SW 1271 (cell line): ENCODE measurements around the gene TRIM2.

Experiments
- DNase-seq, 2 experiments: peaks; one replicate each; lab custom pipeline; 2025; lab: John Stamatoyannopoulos, UW

The TRIM2 gene

DNA sequence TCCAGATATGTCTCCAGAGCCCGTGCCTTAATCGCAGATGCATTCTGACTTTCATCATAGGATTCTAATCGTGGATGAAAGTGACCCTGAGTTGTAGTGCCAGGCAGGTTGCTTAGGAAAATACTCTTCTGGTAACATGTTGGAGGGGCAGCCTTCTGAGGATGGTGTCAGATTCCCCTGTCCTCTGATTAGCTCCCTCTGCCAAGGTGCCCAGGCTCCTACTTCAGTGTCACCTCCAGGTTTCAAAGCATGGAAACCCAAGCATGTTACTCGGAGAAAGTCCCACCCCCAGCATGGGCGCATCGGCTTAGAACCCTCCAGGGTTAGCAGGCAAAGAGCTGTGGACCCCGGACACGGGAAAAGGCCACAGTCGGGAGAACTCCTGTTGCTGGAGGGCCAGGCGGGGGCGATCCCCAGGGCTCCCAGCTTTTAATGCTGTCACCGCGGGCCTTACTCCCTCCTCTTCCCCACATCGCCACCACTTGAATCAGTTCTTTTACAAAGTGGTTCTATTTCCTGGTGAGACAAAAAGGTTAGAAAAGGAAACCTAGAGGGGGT is 44.5 kb downstream of the TRIM2 start:
- DNase-seq = no peak

DNA sequence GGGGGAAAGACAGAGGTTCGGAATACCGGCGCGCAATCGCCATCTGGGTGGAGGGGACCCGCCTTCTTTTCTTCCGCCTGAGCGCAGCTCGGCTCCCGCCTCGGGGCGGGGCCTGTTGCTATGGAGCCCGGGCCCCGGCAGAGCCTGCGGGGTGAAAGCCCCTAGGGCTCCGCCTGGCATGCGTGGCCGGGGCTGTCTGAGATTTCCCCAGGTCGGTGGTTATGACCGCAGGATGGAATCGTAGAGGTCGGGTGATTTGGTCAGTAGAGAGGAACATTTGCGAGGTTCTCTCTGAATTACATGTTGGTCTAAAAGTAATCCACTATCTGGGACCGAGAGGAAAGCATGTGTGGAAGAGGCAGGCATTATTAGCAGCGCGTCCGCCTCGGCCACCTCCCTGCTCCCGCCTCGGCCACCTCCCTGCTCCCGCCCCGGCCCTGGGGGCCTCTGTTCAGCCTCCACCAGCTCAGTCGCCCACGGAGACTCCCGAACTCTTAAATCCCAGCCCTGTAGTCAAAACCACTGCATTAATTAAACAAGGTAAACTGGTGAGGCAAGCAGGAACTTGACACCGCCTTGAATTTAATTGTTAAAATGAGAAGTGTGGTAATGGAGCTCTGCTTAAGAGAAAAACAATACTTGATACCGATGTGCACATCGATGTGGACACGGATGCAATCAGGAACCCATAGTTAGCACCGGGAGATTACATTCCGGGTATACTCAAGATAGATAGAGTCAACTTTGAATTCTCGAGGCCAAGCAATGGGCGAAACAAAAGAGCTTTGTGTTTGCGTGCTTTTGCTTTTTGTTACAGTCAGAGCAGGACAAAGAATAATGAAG is 45.2 kb downstream of the TRIM2 start:
- DNase-seq = peak in 1 of 2 experiments; percentile 62

DNA sequence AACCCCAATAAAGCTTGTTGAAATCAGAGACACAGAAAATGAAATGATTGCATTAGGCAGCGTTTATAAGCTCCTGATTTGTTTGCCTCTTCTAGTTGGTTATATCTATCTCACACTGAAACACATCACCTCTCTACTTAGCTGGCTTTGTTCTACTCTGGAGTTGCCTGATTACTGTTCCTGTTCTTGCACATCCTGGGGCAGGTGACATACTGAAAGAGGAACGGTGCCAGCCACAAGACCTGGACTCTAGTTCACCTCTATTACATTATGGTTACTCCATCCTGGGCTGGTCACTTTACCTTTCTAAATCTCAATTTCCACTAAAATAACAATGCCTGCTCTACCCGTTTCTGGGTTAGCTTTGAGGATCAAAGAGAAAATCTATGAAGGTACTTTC is 47.9 kb downstream of the TRIM2 start:
- DNase-seq = no peak

DNA sequence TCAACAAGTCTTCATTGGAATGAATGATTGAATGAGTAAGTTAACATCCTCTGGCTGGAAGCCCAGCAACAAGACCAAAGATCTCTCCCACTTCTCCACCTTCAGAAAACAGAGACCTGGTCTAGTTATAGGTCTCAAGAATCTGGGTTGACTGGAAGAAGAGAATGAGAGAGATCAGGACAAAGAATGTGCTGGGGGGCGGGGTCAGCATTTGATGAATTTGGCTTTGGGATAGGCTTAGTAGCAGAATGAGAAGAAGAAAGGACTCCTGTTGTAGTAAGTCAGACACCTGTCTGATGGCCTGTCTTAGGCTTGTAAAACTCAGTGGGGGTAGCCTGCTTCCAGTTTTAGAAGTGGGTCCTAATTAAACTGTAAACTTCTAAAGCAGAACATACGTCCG is 51.0 kb downstream of the TRIM2 start:
- no peak for DNase-seq

DNA sequence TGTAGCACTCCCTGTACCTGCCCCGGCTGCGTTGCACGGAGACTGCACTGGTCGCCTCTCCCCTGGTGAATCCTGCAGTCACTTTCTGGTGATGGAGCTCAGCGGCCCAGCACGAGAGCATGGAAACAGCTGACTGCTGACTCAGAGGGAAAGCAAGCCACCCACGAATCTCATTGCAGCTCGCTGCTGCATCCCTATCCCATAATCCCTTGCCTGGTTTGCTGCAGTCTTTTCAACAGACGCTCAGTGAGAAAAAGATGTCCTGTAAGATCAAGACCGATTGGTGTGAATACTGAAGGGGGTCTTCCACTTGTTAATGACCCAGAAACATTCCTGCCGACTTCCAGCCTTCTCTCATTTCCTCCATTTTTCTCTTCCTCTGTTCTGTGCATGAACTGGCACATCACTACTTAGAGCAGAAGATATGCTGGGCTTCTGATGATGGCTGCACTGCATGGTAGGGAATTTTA is 52.9 kb downstream of the TRIM2 start:
- DNase-seq = no peak

DNA sequence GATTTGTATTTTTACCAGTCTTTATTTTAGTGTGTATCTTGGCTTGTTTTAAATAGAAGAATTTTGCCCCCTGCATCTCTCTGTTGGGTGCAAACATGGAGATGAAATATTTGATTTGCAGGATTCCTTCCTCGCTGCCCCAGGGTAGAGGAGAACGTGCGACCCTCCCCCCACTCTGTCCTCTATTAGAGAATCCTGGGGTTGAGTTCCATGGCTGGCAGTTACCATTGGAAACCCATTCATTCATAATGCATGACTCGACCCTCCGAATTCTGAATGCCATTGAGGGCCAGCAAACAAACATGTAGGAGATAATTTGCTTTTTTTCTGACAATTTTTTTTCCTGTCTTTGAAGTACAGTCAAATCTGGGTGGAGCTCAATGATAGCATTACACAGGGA is 53.7 kb downstream of the TRIM2 start:
- DNase-seq = no peak

DNA sequence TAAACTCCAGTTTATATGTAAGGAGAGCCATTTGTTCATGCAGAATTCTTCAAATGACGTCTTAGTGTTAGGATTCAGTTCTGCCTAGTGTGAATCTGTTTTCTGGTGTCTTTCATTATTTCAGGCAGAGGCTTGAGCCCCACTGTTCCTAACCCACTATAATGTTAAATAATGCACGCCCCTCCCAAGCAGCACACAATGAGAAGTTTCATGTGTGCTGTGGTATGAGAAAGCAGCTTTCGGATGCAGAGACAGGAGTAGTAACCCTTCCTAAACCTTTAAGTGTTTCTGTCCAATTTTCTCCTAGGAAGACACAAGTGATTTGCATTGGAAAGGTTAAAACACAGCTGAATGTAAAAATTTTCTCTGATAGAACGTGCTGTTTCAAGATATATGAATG is 54.5 kb downstream of the TRIM2 start:
- no peak for DNase-seq

DNA sequence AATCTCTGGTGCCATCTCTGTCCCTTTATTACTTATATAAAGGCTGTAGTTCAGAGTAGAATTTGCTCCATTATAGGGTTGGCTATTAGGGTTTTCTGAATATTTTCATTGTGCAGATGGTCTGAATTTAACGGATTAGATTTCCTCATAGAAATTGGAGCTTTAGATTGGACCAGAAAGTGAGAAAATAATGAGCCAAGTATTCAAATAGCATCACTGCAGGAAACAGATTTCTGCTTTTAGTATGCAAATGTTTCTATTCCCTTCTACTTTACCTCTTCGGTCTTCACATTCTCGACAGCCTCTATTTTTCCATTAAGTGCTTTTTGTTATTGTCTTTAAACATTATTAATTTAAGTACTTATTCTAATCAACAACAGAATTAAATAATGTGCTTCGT is 55.4 kb downstream of the TRIM2 start:
- no peak for DNase-seq

DNA sequence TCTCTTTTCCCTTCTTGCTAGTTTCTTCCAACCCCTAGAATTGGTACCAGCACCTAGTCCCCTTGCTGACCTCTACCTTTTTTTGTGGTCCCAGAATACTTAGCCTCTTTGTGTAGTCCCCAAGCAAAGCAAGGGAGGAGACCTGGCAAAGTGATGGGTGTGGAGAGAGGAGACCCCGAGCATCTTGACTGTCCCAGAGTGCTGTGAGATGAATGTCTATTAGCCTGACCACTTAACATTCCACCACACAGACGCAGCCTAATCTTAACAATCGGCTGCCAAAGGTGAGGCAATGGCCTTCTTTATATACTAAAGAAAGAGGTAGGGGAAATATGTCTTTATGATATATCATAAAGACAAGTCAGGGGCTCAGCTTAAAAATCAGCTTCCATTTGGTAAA is 55.9 kb downstream of the TRIM2 start:
- DNase-seq = no peak

DNA sequence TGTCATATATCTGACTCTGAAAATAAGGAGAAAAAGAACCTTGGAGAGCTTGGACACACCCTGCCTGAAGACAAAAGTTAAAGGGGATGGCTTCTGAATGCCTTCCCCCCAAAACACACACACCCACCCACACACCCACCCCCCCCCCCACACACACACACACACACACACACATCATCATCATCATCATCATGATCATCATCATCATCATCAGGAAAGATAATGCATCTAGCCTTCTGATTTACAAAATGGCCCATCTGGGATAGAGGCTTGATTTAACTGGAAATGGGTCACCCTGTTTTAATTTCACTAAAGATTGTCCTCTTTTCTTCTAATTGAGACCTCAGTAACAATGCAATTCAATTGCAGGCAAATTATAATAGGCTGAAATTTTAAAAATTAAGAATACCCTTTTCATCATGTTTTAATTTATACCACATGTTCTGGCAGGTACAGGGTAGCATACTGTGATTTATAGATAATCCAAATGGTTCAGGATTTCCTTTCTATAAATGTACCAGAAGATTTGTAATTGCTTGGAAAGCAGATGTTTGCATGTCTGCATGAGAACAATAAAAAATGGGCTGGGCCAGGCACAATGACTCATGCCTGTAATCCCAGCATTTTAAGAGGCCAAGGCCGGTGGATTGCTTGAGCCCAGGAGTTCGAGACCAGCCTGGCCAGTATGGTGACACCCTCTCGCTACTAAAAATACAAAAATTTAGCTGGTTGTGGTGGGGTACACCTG is 56.5 kb downstream of the TRIM2 start:
- no peak for DNase-seq

DNA sequence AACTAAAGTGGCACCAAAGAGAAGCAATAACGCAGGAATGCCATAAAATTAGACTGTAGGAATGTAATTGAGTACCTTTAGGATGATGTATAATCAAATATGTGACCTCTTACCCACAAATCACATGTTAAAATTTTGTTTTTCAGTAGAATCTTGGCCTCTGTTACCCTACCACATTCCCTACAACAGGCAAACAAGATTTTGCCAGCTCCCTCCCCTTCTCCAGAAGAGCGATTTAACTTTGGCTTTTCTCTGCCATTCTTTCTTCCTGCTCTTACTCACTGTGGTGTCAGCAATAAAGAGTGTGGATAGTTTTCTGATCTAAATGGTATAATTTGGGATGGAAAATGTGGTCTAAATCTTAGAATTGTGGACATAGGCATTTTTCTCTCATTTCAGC is 57.2 kb downstream of the TRIM2 start:
- DNase-seq = no peak

DNA sequence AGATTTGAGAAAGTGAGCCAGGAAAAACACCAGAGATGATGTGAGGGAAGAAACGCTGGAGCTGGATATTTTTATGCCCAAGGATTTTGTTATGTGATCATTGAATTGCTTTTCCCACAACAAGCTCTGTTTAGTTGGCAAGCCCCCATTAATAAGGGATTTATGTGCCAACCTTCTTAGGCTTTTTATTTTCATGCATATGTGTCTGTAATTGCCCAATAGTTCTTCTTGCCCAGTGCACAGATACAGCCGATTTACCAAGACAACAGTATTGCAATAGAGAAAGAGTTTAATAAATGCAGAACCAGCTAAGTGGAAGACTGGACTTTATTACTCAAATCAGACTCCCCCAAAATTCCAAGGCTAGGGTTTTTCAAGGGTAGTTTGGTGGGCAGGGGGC is 57.7 kb downstream of the TRIM2 start:
- no peak for DNase-seq

DNA sequence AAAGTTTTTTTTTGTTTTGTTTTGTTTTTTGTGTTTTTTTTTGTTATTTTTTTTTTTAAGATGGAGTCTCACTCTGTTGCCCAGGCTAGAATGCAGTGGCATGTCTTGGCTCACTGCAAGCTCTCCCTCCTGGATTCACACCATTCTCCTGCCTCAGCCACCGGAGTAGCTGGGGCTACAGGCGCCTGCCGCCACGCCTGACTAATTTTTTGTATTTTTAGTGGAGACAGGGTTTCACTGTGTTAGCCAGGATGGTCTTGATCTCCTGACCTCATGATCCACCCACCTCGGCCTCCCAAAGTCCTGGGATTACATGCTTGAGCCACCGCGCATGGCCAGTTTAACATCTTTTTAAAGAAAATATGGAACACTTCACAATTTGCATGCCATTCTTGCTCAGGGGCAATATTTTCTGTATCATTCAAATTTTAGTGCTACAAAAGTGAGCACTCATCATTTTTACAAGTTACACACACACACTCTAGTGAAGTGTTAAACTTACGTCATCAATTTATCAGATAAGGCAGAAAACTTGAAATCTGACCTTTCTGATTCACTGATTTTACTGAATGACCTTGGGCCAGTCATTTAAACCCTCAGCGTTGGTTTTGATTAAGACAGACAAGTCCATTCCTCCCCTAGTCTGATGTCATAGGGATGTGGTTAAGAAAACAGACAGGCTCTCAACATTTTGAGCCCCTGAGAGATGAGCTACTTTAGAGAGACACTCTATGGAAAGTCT is 61.2 kb downstream of the TRIM2 start:
- no peak for DNase-seq

DNA sequence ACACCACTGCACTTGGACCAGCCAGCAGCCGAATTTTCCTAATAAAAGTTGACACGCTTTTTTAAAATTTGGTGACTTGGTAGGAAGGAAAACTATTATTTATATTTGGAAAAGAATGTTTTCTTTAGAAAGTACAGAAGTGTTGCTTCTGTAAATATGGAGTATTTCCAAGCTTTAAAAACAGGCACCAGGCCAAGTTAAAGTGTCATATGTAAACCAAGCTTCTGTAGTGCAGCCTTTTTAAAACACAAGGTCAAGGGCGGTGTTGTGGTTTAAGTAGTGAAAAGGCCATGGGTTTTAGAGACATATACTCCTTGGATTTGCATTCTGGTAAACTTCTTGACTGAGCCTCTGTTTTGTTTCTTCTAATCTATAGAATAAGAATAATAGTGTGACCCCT is 62.7 kb downstream of the TRIM2 start:
- DNase-seq = no peak

DNA sequence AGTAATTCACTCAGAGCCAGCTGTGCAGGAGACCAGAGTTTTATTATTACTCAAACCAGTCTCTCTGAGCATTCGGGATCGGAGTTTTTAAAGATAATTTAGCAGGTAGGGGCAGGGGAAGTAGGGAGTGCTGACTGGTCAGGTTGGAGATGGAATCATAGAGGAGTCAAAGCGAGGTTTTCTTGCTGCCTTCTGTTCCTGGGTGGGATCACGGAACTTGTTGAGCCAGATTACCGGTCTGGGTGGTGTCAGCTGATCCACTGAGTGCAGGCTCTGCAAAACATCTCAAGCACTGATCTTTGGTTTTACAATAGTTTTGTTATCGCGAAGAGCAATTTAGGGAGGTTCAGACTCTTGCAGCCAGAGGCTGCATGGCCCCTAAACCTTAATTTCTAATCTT is 63.6 kb downstream of the TRIM2 start:
- DNase-seq = no peak

DNA sequence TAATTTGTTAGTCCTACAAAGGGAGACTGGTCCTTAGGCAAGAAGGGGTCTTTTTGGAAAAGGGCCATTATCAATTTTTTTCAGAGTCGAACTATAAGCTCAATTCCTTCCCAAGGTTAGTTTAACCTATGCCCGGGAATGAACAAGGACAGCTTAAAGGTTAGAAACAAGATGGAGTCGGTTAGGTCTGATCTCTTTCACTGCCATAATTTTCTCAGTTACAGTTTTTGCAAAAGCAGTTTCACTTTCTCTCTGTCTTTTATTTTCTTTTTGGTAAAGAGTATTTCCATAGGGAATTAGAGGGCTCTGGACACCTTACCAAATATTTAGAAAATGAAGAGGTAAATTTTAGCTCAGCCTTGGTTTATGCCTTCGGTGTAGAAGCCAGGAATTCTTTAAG is 64.1 kb downstream of the TRIM2 start:
- no peak for DNase-seq

DNA sequence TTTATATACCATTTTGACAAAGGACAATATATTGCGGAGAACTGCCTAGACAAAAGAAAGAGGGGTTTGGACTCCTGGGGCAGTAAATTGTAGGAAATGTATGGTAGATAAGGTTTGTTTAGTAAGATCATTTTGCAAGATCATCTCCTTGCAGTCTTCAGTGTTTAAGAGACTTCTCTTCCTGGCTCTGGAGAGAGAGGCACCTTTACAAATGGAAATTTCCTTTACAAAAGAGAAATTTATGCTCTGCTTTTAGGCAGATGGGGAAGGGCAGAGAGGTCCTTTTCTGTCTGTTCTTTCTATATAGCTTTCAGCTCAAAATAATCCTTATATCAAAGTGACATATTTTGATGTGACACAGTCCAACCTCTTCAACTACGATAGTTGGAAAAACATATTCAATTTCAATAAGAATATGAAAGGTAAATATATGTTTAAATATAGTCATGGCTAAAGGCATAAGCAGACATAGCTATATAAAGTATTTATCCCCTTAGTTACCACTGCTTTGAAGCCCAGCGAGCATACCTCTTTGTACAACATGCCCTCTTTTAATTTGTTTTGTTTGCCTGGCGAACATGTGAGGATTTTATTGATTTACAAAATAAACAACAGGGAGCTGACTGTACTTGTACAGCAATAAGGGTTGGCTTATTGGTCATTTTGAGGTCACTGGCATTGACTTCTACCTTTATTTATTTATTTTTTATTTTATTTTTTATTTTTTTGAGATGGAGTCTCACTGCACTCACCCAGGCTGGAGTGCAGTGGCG is 65.2 kb downstream of the TRIM2 start:
- no peak for DNase-seq

DNA sequence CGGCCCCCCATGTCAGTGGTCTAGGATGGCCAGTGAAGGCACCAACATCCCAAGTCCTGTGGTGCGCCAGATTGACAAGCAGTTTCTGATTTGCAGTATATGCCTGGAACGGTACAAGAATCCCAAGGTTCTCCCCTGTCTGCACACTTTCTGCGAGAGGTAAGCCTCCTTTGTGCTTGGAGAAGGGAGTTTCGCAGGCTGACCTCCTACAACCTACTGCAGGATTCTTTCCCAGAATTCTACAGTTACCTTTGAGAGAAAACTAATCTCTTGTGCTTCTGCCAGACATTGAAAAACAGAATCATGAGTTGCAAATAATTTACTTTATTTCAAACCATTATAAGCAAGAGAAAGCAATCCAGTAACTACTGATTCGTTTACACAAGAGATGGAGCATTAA is 66.1 kb downstream of the TRIM2 start:
- DNase-seq = no peak

DNA sequence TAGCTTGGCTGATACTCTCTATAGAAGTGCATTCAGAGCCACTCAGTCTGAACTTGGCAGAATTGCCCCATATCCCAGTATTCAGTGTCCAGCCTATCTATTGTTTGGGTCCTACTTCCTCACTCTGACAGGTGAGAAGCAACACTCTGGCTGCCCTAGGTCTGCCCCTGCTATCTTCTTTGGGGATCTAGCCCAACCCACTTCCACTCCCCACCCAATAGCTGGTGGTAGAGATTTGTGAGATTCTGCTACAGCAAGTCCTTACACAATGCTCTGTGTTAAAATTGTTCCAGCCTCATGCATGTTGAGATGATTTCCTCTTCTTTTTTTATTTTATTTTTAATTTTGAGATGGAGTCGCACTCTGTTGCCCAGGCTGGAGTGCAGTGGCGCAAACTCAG is 67.6 kb downstream of the TRIM2 start:
- DNase-seq = no peak

DNA sequence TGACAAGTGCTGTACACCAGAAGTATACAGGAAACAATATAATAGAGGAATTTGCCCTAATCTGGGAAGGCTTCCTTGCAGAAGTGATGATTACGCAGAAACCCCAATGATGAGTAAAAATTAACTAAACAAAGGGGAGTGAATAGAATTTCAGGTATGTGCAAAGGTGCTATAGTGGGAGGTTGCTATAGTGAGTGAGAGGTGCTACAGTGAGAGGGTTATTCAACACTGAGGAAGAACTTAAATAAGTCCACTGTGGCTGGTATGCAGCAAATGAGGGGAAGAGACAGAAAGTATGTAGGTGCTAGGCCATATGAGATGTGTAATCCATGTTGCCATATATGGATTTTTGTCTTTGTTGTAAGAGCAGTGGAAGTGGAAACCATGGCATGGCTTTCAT is 69.5 kb downstream of the TRIM2 start:
- DNase-seq = no peak

DNA sequence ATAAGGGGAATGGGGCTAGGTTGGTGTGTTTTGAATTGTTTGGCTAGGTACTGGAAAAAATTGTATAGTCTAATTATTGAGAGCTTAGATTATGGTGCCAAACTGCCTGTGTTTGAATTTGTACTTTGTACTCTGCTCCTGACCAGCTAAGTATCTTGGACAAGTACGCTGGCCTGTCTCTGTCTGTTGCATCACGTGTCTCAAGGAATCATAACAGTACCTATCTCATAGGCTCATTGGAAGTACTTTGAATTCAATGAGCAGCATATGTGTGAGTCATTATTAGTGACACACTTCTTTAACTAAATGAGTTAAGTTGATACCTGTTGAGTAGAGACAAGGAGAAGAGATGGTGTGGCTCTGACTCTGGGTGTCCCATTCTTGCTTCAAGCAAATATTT is 70.7 kb downstream of the TRIM2 start:
- no peak for DNase-seq
